GM19463 (cell line): ENCODE results near the gene INTS13.
"Not testable (repeated sequence)": the region's sequence is repeated elsewhere in the genome, so short reads cannot be mapped to it uniquely, and the experiment has no call there.

Experiments used
- ATAC-seq: cut with Tn5 transposase; IDR thresholded peaks from one replicate; pipeline ENCODE4 v1.9.1; 2021; ENCODE audit warnings: mild to moderate bottlenecking, moderate library complexity; ENCODE audit not compliant: unreplicated experiment

Gene INTS13

GRCh38 chr12:26936559-26937442 is 980 bp downstream of the INTS13 start:
- ATAC-seq, result no peak

DNA sequence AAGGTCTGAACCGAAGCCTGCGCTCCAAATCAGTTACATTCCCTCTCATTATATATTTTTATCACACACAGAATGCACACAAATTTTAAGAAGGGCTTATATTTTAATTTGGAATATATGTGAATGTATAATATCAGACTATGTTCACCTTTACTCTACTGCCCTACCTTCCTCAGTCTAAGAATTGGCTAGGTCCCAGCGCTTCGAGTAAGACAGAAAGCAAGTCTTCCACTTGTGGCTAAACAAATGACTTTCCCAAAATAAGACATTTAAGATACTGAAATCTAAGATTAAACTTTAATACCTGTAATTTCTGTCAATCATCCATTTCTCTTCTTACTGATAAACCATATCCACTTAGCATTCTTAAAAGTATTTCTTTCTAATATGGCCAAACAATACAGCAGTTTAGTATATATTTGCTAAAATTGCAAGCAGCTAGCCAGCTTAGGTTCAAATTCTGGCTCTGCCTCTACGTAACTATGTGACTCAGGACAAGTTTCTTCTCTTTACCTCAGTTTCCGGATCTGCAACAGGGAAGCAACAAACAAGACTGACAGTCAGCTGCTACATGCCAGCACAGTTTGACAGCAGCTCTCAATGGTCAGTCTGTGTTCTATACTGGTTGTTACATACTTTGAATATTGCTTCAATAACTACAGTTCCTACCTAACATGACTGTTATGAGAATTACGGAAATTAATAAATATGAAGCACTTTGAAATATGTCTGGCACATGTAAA is 2.0 kb downstream of the INTS13 start:
- ATAC-seq, result no peak

- ATAC-seq, result no peak
These were observed 8.2 kb downstream of the INTS13 start for GRCh38 chr12:26929590-26929989.

DNA sequence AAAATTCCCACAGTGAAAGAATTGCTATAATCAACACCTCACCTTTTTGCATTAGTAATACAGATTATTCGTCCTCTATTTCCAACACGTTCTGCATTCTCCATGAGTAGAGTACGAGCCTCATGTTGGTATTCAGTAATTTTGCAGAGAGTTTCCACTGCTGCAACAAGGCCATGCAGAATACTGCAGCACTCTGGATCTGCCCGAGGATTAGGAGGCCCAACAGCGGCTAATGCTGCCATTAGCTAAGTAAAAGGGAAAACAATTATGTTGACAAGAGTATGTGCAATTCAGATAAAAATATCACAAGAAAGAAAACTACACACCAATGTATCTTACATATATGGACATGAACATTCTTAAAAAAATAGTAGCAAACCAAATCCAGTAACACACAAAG is 9.1 kb downstream of the INTS13 start:
- ATAC-seq, result no peak

GRCh38 chr12:26921886-26922285 is 15.9 kb downstream of the INTS13 start:
- ATAC-seq, result no peak

DNA sequence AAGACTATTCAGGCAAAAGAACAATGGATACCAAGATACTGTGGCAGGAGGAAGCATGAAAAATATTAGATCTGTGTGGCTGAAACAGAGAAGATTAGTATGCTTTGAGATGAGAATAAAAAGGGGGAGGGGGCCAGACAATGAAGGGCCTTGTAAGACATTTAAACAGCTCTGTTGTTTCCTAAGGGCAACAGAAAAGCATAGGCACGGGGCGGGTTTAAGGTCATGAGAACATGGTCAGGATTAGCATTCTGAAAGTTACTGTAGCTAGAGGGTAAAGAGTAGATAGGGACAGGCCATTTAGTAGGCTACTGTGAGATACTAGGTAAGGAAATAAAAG is 18.6 kb downstream of the INTS13 start:
- ATAC-seq, result no peak

GRCh38 chr12:26918321-26919215 is 19.2 kb downstream of the INTS13 start:
- no peak for ATAC-seq

DNA sequence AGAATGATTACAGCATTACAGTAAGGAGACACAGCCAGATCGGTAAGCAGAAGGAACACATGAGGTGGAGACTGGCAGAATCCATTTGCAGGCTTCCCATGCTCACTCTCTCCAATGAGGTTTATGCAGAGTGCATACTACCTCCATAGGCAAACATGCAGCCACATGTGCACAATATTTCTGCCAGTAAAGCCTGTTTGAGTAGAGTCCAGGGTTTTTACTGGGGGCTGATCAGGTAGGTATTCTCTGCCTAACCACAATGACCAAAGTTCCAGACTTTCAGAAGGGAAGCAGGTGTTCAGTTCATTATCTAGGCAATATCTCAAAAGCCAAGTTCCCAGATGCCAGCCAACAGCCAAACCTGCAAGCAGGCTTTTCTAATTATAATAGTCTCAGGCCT is 31.1 kb downstream of the INTS13 start:
- no peak for ATAC-seq

DNA sequence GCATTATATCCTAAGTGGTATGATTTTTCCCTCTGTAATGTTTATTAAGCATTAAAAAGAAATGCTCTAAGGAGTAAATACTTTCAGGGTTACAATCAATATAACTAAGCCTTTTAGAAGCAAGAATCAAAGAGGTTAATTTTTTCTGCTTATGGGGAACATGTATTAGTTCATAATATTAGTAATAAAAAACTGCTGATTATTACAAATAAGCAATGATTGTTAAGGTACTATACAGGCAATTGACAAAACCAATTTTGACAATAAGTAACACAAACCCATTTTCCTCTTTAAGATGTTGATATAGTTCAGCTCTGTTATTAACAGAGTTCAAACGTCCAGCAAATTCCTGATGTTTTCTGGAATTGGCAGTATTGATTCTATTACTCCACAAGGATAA is 31.8 kb downstream of the INTS13 start:
- no peak for ATAC-seq

DNA sequence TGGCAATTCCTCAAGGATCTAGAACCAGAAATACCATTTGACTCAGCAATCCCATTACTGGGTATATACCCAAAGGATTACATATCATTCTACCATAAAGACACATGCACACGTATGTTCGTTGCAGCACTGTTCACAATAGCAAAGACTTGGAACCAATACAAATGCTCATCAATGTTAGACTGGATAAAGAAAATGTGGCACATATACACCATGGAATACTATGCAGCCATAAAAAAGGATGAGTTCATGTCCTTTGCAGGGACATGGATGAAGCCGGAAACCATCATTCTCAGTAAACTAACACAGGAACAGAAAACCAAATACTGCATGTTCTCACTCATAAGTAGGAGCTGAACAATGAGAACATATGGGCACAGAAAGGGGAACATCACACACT is 34.4 kb downstream of the INTS13 start:
- ATAC-seq, result not testable (repeated sequence)

DNA sequence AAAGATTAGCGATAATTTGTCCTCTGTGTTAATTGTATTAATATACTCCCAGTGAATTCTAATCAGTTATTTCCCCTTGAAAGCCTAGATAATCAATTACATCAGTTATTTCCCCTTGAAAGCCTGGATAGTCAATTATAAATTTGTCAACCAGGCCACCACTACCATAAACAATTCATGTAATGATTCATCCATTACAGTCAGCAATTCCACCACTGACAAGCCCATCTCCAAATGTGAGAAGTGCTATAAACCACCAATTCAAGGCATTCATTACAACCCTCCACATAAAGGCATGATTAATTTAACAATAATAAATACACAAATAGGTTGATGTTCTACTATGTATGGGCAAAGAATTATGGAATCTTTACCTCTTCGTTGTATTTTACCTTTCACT is 40.9 kb downstream of the INTS13 start:
- ATAC-seq, result no peak

- no peak for ATAC-seq
These were observed 42.1 kb downstream of the INTS13 start for GRCh38 chr12:26895672-26896071.

GRCh38 chr12:26891704-26892103 is 46.1 kb downstream of the INTS13 start:
- no peak for ATAC-seq

DNA sequence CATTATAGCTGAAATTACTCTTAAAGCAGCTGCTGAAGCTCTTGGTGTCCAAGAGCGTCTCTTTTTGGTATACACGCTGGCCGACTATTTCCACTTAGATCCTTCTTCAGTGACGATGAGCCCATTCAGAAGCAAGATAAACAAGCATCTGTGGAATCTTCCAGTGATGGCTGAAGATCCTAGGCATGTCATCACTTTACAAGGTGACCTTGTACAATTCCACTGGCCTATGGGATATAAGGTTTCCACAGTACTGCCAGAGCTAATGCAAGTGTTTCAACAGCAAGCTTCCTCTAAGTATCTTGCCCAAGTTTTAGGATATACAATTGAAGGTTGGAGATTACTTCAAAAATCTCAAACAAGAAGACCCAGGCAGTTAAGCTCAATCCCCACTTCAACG is 47.0 kb downstream of the INTS13 start:
- ATAC-seq, result no peak

- peak; percentile 82 for ATAC-seq
These were observed 52.8 kb downstream of the INTS13 start for GRCh38 chr12:26884765-26885576.

- no peak for ATAC-seq
These were observed 57.2 kb downstream of the INTS13 start for GRCh38 chr12:26880625-26881024.

- peak; percentile 57 for ATAC-seq
These were observed 59.1 kb downstream of the INTS13 start for GRCh38 chr12:26878661-26879119.

DNA sequence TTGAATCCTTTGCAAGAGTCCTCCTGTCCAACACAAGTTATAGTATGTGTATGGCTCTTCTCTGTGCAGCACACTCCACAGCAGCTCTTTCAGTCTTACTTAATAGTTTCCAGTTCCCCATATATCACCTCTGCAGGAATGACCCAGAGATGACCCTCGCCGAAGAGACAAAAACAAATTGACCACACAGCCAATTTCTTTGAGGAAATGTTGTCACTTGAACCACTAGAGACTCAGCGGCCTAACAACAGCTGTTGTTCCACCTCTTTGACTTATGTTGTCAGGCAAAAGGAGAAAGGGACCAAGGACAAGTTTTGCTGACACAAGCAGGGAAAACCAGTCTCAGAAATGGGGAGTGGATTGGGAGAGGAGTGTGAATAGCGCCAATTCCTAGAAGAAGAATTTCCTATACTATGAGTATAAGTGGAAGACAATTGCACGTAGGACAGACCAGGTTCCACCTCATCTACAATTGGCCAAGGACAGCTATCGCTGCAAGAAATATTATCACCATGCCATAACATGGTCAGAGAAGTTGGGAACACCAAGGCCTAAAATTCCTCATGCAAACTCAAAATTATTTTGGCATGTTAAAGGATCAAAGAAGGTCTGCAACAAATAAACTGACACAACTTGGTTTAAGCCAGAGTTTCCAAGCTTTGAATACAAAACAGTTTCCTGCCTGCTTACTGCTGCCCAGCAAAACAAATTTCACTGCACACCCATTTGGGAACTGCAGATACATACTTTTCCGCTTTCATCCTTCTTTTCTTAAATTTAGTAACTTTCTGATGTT is 63.1 kb downstream of the INTS13 start:
- peak; percentile 75 for ATAC-seq

GRCh38 chr12:26872625-26873024 is 65.2 kb downstream of the INTS13 start:
- no peak for ATAC-seq

- no peak for ATAC-seq
These were observed 65.8 kb downstream of the INTS13 start for GRCh38 chr12:26871985-26872384.
